GM21717 (cell line): Measurements from ENCODE around the gene GP2.

Source experiments
- ATAC-seq: cut with Tn5 transposase; IDR thresholded peaks from one replicate; pipeline ENCODE4 v1.9.1; 2021; ENCODE audit warnings: mild to moderate bottlenecking, moderate library complexity; ENCODE audit not compliant: unreplicated experiment

The GP2 gene

GRCh38 chr16:20307791-20308190 is 19.5 kb downstream of the GP2 start:
- ATAC-seq, result no peak

- no peak for ATAC-seq
Observed at GRCh38 chr16:20307240-20307671, 20.1 kb downstream of the GP2 start.

- no peak for ATAC-seq
Observed at GRCh38 chr16:20306401-20306800, 20.9 kb downstream of the GP2 start.

DNA sequence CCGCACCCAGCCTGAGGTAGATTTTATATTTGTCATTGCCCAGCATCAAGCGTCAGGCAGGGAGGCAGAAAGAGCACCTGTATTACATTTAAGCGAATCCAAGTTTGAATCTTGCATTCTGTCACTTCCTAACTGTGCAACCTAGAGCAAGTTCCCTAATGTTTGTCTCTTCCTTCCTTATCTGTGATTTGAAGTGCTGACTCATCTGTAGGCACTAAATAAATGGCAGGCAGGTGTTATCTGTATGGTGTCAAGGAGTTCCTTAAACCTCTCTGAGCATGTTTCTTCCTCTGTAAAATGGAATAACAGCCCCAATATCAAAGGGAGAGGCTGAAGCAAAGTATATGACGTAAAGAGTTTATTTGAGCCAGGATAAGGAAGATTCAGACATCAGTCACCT is 24.3 kb downstream of the GP2 start:
- no peak for ATAC-seq

DNA sequence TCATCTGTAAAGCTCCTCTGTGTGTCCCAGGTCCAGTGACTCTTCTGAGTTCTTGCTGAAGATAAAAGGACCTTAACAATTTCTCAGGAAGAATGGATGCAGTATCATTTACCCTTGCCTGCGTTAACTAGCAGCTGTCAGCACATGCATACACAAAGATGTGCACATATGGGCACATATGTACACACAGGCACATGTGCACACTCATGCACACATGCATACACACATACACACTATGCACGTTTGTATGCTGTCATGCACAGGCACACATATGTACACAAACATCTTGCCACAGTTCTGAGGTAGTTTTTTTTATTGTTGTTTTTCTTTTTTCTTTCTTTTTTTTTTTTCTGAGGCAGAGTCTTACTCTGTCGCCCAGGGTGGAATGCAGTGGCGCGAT is 24.9 kb downstream of the GP2 start:
- no peak for ATAC-seq

DNA sequence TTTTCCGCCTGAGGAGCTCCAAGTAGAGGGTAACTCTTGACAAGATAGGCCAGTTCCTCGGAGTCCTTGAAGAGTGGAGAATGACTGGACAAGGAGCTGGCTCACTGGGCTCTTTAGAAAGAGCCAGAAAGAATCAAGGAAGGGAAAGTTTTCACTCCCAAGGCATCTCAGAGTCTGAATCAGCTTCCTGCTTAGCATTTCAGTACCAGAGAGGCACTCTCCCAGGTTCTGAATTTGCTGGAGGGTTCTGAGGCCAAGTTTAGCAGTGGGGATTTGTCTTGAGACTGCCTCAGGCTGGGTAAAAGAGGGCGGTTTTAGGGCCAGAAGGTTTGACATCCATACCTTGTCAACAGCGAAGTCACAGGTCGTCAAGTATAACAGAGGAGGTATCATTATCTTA is 25.5 kb downstream of the GP2 start:
- no peak for ATAC-seq

DNA sequence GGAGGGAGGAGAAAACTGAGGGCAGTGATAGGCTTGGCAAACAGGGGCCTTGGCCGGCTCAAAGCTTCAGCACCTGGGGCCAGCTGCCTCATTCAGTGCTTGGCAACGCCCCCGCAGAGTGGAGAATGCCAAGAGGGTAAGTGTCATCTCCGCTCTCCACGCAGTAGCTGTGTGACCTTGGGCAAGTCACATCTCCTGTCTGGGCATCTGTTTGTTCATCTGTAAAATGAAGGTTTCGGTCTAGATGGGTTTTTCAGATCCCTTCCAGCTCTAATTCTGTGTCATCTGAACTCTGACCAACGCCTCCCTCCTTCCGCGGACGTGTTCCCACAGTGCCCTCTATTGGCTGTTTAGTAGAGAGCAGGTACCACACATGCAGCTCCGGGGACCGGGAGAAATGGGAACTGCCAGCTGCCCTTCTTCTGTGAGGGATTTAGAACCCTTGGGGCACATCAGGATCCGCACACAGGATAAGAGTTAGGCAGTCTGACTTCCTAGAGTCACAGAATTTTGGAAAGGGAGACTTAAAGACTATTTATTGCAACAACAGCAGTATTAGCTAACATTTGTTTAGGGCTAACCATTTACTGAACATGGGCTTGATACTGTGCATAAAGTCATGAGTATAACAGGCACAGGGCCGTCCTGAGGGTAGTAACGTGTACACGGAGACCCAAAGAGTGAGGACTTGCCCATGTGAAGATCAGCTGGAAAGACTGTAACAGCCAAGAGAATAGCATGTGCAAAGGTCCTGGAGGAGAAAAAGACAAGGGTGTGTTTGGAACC is 26.8 kb downstream of the GP2 start:
- ATAC-seq, result peak; percentile 72

GRCh38 chr16:20298452-20298851 is 28.9 kb downstream of the GP2 start:
- ATAC-seq, result no peak

DNA sequence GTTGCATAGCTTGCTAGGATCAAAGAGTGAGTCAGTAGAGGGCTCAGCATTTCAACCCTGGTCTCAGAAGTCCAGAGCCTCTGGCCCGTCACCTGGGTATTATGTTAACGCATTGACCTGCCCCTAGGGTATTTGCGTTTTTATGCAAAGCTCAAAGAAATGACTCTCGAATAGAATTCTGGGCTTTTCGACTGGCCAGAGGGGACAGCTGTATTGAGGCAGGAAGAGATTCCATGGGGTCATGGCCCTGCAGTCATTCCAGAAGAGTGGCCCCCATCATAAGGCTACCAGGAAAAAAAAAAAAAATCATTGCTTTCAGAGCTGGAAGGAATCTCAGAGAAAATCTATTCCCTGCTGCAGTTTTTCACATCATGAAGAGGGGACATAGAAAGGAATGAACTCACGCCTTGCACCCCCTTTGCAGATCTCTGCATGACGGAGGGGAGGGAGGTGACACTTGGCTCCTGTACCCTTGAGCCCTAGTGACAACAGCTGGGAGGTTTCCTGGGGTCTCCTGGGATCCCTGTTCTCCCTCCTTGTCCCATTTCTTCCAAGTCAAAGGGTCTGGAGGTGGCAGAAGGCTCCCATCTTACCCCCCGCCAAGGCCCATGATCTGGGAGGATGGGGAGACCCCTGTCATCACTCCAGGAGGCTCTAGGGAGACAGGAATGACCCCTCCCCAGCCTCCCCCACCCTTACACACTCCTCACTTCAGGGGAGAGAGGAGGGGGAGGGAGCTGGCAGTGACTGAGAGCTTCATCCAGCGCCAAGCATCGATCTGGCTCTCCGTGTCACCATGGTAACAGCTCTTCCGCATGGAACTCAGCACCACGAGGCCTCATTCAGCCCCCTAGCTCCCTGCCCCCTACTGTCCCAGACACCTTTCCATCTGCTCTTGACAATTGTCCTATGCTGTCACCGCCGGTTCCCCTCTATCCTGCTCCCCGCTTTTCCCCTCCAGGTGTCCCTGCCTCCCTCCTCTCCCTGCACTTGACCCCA is 35.8 kb downstream of the GP2 start:
- ATAC-seq, result no peak

DNA sequence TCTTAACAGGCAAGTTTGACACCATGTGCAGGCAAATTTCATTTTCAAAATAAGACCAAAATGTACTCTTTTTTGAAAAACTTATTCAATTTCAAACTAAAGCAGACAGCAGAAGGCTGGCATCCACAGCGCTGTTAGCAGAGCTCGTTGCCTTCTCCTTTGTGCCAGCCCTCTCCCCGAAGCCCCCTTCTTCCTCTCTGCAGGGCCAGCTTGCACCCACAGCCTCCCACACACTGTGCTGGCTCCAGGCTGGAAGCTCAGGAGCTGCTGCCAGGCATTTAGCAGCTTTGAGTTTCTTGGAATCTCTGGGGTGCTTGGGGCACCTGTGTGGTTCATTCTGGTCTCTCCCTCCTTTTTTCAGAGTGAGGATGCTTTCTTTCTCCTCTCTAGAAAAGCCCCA is 37.7 kb downstream of the GP2 start:
- ATAC-seq, result no peak

GRCh38 chr16:20285993-20286499 is 41.3 kb downstream of the GP2 start:
- ATAC-seq, result no peak

- ATAC-seq, result no peak
Observed at GRCh38 chr16:20280259-20280658, 47.1 kb downstream of the GP2 start.

DNA sequence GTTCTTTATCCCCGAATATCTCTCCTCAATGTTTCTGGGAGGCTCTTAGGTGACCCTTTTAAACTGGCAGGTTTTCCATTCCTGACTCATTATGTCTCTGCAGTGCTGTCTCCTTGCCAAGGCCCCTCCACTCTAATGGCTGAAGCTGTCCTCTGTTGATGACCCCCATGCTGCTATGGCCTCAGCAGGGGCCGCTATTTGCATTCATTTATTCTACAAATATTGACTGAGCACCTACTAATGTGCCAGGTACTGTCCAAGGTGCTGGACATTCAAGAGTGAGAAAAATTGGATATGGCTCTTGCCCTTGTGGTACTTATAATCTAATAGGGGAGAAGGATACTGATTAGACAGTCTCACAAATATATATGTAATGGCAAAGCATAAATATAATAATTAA is 55.4 kb downstream of the GP2 start:
- ATAC-seq, result no peak

DNA sequence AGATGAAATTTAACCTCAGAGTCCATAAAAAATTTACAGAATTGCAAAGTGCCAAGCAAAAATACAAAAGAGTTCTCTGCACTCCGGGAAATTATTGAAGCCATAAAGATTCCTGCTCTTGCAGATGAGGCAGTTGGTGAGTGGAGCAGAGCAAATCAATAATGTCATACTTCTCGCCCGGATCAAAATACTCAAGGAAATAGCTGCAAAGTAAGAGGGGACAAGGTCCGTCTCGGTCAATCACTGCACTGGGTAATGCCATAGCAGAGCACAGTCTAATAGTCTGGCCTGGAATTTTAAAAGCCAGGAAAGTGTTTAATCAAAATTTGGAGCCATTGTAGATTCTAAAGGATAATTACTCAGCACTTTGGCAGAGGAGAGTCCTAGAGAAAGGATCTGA is 58.9 kb downstream of the GP2 start:
- ATAC-seq, result no peak

DNA sequence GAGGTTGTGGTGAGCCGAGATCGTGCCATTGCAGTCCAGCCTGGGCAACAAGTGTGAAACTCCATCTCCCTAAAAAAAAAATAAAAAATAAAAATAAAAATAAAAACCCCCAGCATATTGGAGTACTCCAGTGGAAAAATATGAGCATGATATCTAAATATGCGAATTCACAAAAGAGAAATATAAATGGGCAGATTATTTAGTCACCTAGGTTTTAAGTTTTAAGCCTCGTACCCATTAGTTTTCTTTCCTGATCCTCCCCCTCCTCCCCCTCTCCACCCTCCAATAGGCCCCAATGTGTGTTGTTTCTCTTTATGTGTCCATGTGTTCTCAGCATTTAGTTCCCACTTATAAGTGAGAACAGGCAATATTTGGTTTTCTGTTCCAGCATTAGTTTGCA is 62.3 kb downstream of the GP2 start:
- no peak for ATAC-seq

GRCh38 chr16:20263138-20263855 is 64.0 kb downstream of the GP2 start:
- ATAC-seq, result no peak

DNA sequence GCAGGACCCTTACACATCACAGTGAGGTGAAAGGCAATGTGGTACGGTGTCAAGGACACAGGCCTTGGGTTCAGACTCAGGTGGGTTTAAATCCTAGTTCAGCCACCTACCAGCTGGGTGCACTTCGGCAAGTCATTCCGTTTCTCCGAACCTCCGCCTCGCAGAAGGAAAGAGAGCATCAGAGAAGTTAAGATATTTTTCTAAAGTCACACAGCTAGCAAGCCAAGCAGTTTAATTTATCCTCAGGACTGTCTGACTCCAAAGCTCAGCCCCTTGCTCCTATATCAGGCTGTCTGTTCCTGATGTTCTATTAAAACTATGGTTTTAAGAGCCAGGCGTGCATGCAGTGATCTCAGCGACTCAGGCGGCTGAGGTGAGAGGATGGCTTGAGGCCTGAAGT is 65.1 kb downstream of the GP2 start:
- ATAC-seq, result no peak

DNA sequence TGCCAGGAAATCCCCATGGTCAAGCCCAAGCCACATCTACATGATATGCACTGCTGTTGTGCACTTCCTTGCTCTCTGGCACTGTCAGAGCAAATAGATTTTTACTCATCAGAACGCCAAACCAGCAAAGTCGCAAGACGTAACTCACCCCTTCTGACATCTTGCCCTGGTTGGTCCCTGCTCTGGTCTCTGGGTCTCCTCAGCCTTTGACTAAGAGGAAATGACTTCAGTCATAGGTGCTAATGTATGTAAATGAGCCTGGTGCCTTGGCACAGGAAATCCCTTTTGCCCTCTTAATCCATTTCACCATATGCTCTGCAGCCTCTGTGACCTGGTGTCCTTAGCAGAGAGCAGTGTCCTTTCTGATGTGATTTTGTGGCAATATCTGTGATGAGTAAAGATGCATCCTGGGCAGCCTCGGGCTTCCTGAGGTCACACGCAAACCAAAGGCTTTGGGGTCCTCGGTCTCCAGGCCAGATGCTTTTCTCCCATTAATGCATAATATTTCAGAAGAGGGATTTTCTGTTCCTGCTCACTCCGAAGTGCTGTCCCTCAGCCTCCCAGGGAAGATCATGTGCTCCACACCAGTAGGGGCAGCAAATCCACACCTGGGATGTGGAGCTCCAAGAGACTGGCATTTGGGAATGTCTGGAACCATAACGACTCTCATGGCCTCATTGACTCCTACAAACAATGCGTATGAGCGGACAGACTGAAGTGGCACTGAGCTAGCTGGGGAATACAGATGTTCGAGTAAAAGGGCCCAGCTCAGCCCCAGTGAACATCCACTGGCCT is 66.9 kb downstream of the GP2 start:
- no peak for ATAC-seq
